ENCODE data around the gene FBXO31.
"Not testable (repeated sequence)": the region's sequence is repeated elsewhere in the genome, so short reads cannot be mapped to it uniquely, and the experiment has no call there.

The FBXO31 gene

GRCh38 chr16:87342978-87343752, 40.4 kb downstream of the FBXO31 start:
- DNase-seq (ENCODE audit: low spot score): no peak

GRCh38 chr16:87342504-87342903, 41.1 kb downstream of the FBXO31 start:
- DNase-seq (ENCODE audit: low spot score): no peak

- no peak for DNase-seq (ENCODE audit: low spot score)
Observed at GRCh38 chr16:87340198-87340597, 43.4 kb downstream of the FBXO31 start.

GRCh38 chr16:87339724-87340105, 43.9 kb downstream of the FBXO31 start:
- not testable (repeated sequence) for DNase-seq (ENCODE audit: low spot score)

GRCh38 chr16:87339086-87339723, 44.4 kb downstream of the FBXO31 start:
- DNase-seq (ENCODE audit: low spot score): no peak

GRCh38 chr16:87338155-87338765, 45.3 kb downstream of the FBXO31 start:
- no peak for DNase-seq (ENCODE audit: low spot score)

GRCh38 chr16:87337262-87337771, 46.3 kb downstream of the FBXO31 start:
- no peak for DNase-seq (ENCODE audit: low spot score)

GRCh38 chr16:87336434-87337240, 46.9 kb downstream of the FBXO31 start:
- DNase-seq (ENCODE audit: low spot score): no peak

GRCh38 chr16:87335625-87336433, 47.7 kb downstream of the FBXO31 start:
- DNase-seq (ENCODE audit: low spot score): no peak

GRCh38 chr16:87334651-87335624, 48.6 kb downstream of the FBXO31 start:
- no peak for DNase-seq (ENCODE audit: low spot score)

GRCh38 chr16:87333581-87334331, 49.8 kb downstream of the FBXO31 start:
- no peak for DNase-seq (ENCODE audit: low spot score)

GRCh38 chr16:87333101-87333500, 50.5 kb downstream of the FBXO31 start:
- no peak for DNase-seq (ENCODE audit: low spot score)

- DNase-seq (ENCODE audit: low spot score): no peak
Observed at GRCh38 chr16:87332150-87332549, 51.4 kb downstream of the FBXO31 start.

- no peak for DNase-seq (ENCODE audit: low spot score)
Observed at GRCh38 chr16:87331241-87331801, 52.3 kb downstream of the FBXO31 start.

GRCh38 chr16:87330646-87331045, 52.9 kb downstream of the FBXO31 start:
- DNase-seq (ENCODE audit: low spot score): no peak

- DNase-seq (ENCODE audit: low spot score): no peak
Observed at GRCh38 chr16:87330257-87330624, 53.3 kb downstream of the FBXO31 start.

GRCh38 chr16:87329436-87330256, 53.9 kb downstream of the FBXO31 start:
- no peak for DNase-seq (ENCODE audit: low spot score)

- no peak for DNase-seq (ENCODE audit: low spot score)
Observed at GRCh38 chr16:87328846-87329245, 54.7 kb downstream of the FBXO31 start.

Data from GM03348 (cell line).